H1 (cell line): ENCODE results near the gene MYO5B. TPM values are rescaled to one million over a fixed set of nuclear protein-coding genes. Genes with fewer than 3 reads are reported as not detected.

Experiments used
- CTCF ChIA-PET: fragments of 300-600 bp; sonication (Branson Sonifier 250); formaldehyde crosslinking; loops from one replicate; lab custom pipeline; 2021; ENCODE audit not compliant: partially characterized antibody; lab: Charles Lee
- POLR2A ChIA-PET: fragments of 300-600 bp; sonication (Branson Sonifier 250); formaldehyde crosslinking; loops from one replicate; lab custom pipeline; 2021; ENCODE audit warnings: inconsistent platforms; ENCODE audit not compliant: partially characterized antibody; lab: Charles Lee
- DNase-seq, 2 experiments: peaks; one replicate each; pipeline versions ENCODE4 v3.0.0 to v3.0.0-alpha.2; 2010 to 2022; ENCODE audit warnings: low spot score in 2 of 2, low read depth in 1 of 2, mixed read lengths in 1 of 2
- FAIRE-seq: peaks from 2 replicates; lab custom pipeline; 2011; peaks lifted over from hg19 to GRCh38; lab: Jason Lieb, UNC
- H2AFZ ChIP-seq: 2 replicates; pipeline ENCODE4 v1.8.1; 2012; ENCODE audit warnings: low read length, inconsistent platforms
- H2AK5ac ChIP-seq: 2 replicates; pipeline ENCODE4 v1.6.1; 2013; ENCODE audit warnings: low read depth, low read length
- H2BK120ac ChIP-seq: replicated peaks from 2 replicates; pipeline ENCODE3; 2013; ENCODE audit warnings: low read depth, low read length, inconsistent platforms
- H2BK12ac ChIP-seq: 2 replicates; pipeline ENCODE4 v1.6.1; 2013; ENCODE audit warnings: low read depth, low read length
- H2BK15ac ChIP-seq: 2 replicates; pipeline ENCODE4 v1.6.1; 2013; ENCODE audit warnings: low read length
- H2BK20ac ChIP-seq: 2 replicates; pipeline ENCODE4 v1.6.1; 2013; ENCODE audit warnings: low read length
- H2BK5ac ChIP-seq: 2 replicates; pipeline ENCODE4 v1.6.1; 2013; ENCODE audit warnings: low read depth, low read length
- H3K14ac ChIP-seq: 2 replicates; pipeline ENCODE4 v1.6.1; 2013; ENCODE audit warnings: inconsistent platforms; ENCODE audit not compliant: insufficient read length
- H3K18ac ChIP-seq: 2 replicates; pipeline ENCODE4 v1.6.1; 2013; ENCODE audit warnings: low read length; ENCODE audit errors: extremely low read depth
- H3K23ac ChIP-seq: 2 replicates; pipeline ENCODE4 v1.6.1; 2013; ENCODE audit warnings: inconsistent platforms; ENCODE audit not compliant: insufficient read length
- H3K23me2 ChIP-seq: 2 replicates; pipeline ENCODE4 v1.6.1; 2013; ENCODE audit warnings: low read depth, low read length
- H3K27ac ChIP-seq: 2 replicates; pipeline ENCODE4 v1.6.1; 2011; ENCODE audit warnings: low read depth, low read length, inconsistent platforms
- H3K27me3 ChIP-seq, 4 experiments: replicated peaks in 1 of 4; 1 replicate in 1 of 4; 2 replicates in 3 of 4; pipeline versions ENCODE4 v1.6.1 to v1.8.1; 2011 to 2013; ENCODE audit warnings: low read length in 3 of 4, mild to moderate bottlenecking in 3 of 4, inconsistent platforms in 2 of 4, mixed read lengths in 2 of 4, moderate library complexity in 1 of 4; ENCODE audit not compliant: control insufficient read depth in 3 of 4, insufficient read depth in 3 of 4; ENCODE audit errors: extremely low read depth in 1 of 4
- H3K36me3 ChIP-seq, 4 experiments: 2 replicates each; pipeline versions ENCODE4 v1.6.1 to v1.8.1; 2011 to 2013; ENCODE audit warnings: mild to moderate bottlenecking in 4 of 4, low read length in 3 of 4, moderate library complexity in 2 of 4, control low read depth in 1 of 4, inconsistent platforms in 1 of 4; ENCODE audit not compliant: insufficient read depth in 4 of 4, control insufficient read depth in 2 of 4
- H3K4ac ChIP-seq: replicated peaks from 2 replicates; pipeline ENCODE3; 2013; ENCODE audit warnings: low read length, low read depth, mixed read lengths, inconsistent platforms; ENCODE audit not compliant: insufficient read length
- H3K4me1 ChIP-seq, 4 experiments: replicated peaks in 1 of 4; 1 replicate in 1 of 4; 2 replicates in 3 of 4; pipeline versions ENCODE4 v1.6.1 to v1.8.1; 2011 to 2013; ENCODE audit warnings: low read length in 3 of 4, inconsistent platforms in 2 of 4, mixed read lengths in 1 of 4; ENCODE audit not compliant: insufficient read depth in 4 of 4, control insufficient read depth in 3 of 4
- H3K4me2 ChIP-seq, 2 experiments: 2 replicates each; pipeline versions ENCODE4 v1.6.1 to v1.8.1; 2011 to 2013; ENCODE audit warnings: low read depth in 2 of 2, low read length in 2 of 2, control low read depth in 1 of 2, inconsistent platforms in 1 of 2, mild to moderate bottlenecking in 1 of 2; ENCODE audit not compliant: insufficient read depth in 1 of 2
- H3K4me3 ChIP-seq, 4 experiments: fragments of 200-600, 300-600 bp in 1 of 4; sonication (generic), shearing (Covaris generic), sonication (Bioruptor Twin) in 1 of 4; 2 replicates each; pipeline versions ENCODE4 v1.5.1 to v1.8.1; 2011 to 2016; ENCODE audit warnings: low read length in 4 of 4, low read depth in 3 of 4, control low read depth in 2 of 4, inconsistent platforms in 2 of 4, mild to moderate bottlenecking in 2 of 4, mixed read lengths in 1 of 4, moderate library complexity in 1 of 4; ENCODE audit not compliant: insufficient read depth in 2 of 4; ENCODE audit errors: extremely low read depth in 1 of 4
- H3K56ac ChIP-seq: replicated peaks from 2 replicates; pipeline ENCODE3; 2013; ENCODE audit warnings: low read depth, mild to moderate bottlenecking, mixed read lengths, low read length, inconsistent platforms; ENCODE audit not compliant: insufficient read length
- H3K79me1 ChIP-seq: 2 replicates; pipeline ENCODE4 v1.6.1; 2013; ENCODE audit warnings: low read depth, low read length, control low read depth
- H3K79me2 ChIP-seq, 2 experiments: 2 replicates each; pipeline versions ENCODE4 v1.6.1 to v1.8.1; 2012 to 2013; ENCODE audit warnings: low read length in 2 of 2, mild to moderate bottlenecking in 2 of 2, inconsistent platforms in 1 of 2; ENCODE audit not compliant: insufficient read depth in 2 of 2, control insufficient read depth in 1 of 2
- H3K9ac ChIP-seq, 4 experiments: replicated peaks in 1 of 4; 1 replicate in 1 of 4; 2 replicates in 3 of 4; pipeline versions ENCODE4 v1.6.1 to v1.8.1; 2011 to 2013; ENCODE audit warnings: low read depth in 3 of 4, low read length in 3 of 4, control low read depth in 2 of 4, mild to moderate bottlenecking in 2 of 4, moderate library complexity in 2 of 4, inconsistent platforms in 1 of 4; ENCODE audit errors: extremely low read depth in 1 of 4
- H3K9me3 ChIP-seq, 2 experiments: 2 replicates each; pipeline versions ENCODE4 v1.6.1 to v1.8.1; 2012 to 2013; ENCODE audit warnings: mild to moderate bottlenecking in 2 of 2, moderate library complexity in 2 of 2, control low read depth in 1 of 2, inconsistent platforms in 1 of 2, low read depth in 1 of 2, low read length in 1 of 2, mixed read lengths in 1 of 2; ENCODE audit not compliant: insufficient read depth in 2 of 2
- H4K20me1 ChIP-seq, 2 experiments: replicated peaks in 1 of 2; 2 replicates each; pipeline versions ENCODE3 to v1.8.1; 2011 to 2013; ENCODE audit warnings: inconsistent platforms in 2 of 2, low read length in 2 of 2, mild to moderate bottlenecking in 1 of 2; ENCODE audit not compliant: insufficient read depth in 2 of 2, control insufficient read depth in 1 of 2
- H4K5ac ChIP-seq: 2 replicates; pipeline ENCODE4 v1.6.1; 2013; ENCODE audit warnings: low read length, low read depth, mixed read lengths, inconsistent platforms; ENCODE audit not compliant: insufficient read length
- H4K8ac ChIP-seq: 2 replicates; pipeline ENCODE4 v1.8.0; 2013; ENCODE audit warnings: mild to moderate bottlenecking, moderate library complexity, low read length, inconsistent platforms; ENCODE audit not compliant: insufficient read depth; ENCODE audit errors: extremely low read depth
- H4K91ac ChIP-seq: replicated peaks from 2 replicates; pipeline ENCODE3; 2013; ENCODE audit warnings: low read length, mixed read lengths, inconsistent platforms; ENCODE audit not compliant: insufficient read length
- CHD1 ChIP-seq: IDR thresholded peaks from 2 replicates; pipeline ENCODE4 v1.6.1; 2012; ENCODE audit warnings: low read depth, low read length, improper control_type of control experiment
- JUND ChIP-seq: IDR thresholded peaks from 2 replicates; pipeline ENCODE4 v1.6.1; 2011; ENCODE audit warnings: mild to moderate bottlenecking, improper control_type of control experiment, low read length
- MAFK ChIP-seq: IDR thresholded peaks from 2 replicates; pipeline ENCODE4 v1.6.1; 2012; ENCODE audit warnings: low read depth, mild to moderate bottlenecking, improper control_type of control experiment, low read length
- MAX ChIP-seq: IDR thresholded peaks from 2 replicates; pipeline ENCODE4 v1.6.1; 2012; ENCODE audit warnings: inconsistent platforms
- RFX5 ChIP-seq: IDR thresholded peaks from 2 replicates; pipeline ENCODE4 v1.6.1; 2011; ENCODE audit warnings: low read depth, low read length, improper control_type of control experiment, borderline replicate concordance
- SIN3A ChIP-seq, 2 experiments: IDR thresholded peaks in 1 of 2; conservative IDR thresholded peaks in 1 of 2; 2 replicates each; pipeline ENCODE4 v1.6.1; 2011 to 2012; ENCODE audit warnings: low read length in 2 of 2, improper control_type of control experiment in 1 of 2, low read depth in 1 of 2, mild to moderate bottlenecking in 1 of 2
- SIRT6 ChIP-seq: IDR thresholded peaks from one replicate; pipeline ENCODE4 v1.7.1; 2012; ENCODE audit warnings: low read length, inconsistent platforms
- SIX5 ChIP-seq: IDR thresholded peaks from 2 replicates; pipeline ENCODE4 v1.6.1; 2011; ENCODE audit warnings: mild to moderate bottlenecking, low read depth, low read length
- SP4 ChIP-seq: IDR thresholded peaks from 2 replicates; pipeline ENCODE4 v1.6.1; 2012; ENCODE audit warnings: low read length, inconsistent platforms
- TAF7 ChIP-seq: optimal IDR thresholded peaks from 2 replicates; pipeline ENCODE3; 2011; ENCODE audit warnings: low read depth, mild to moderate bottlenecking, inconsistent platforms, low read length, moderate library complexity, borderline replicate concordance
- ZNF274 ChIP-seq: IDR thresholded peaks from 2 replicates; pipeline ENCODE4 v1.7.0; 2012; ENCODE audit warnings: low read length, borderline replicate concordance; ENCODE audit errors: extremely low read depth
- WGBS, 2 experiments: shearing (Covaris generic) in 1 of 2; methylation state at CpG; one replicate each; pipeline versions ENCODE4 v1.1.6 to v1.1.7; 2013 to 2015; ENCODE audit warnings: low lambda C conversion rate in 2 of 2, mixed read lengths in 2 of 2, inconsistent platforms in 1 of 2, low coverage in 1 of 2, missing lambda C conversion rate in 1 of 2; ENCODE audit not compliant: insufficient replicate concordance in 2 of 2, insufficient coverage in 1 of 2, insufficient read length in 1 of 2; ENCODE audit errors: extremely low coverage in 1 of 2, missing lambda C conversion rate in 1 of 2; 5-methylcytosine and 5-hydroxymethylcytosine counted together
- polyA plus RNA-seq, 7 experiments: library from polyadenylated mRNA; depleted of rRNA in 3 of 7; stranded (reverse) in 5 of 7; unstranded in 2 of 7; fragments of >200 nt in 5 of 7; fragments of 200-250 nt in 2 of 7; gene quantifications; 1 replicate in 5 of 7; 2 replicates in 1 of 7; 4 replicates in 1 of 7; pipeline versions ENCODE4 v1.2.1 to v1.2.3, GENCODE V29; 2011 to 2013; ENCODE audit warnings: missing spikeins in 2 of 7, mixed read lengths in 2 of 7
- total RNA-seq: library from RNA; stranded (reverse); fragmentation: NEBNext Ultra II Directional; extraction: Animal tissue kit (Norgen Biotek cat#: 25700); gene quantifications from 2 replicates; pipeline ENCODE4 v1.2.1, GENCODE V29; 2021

MYO5B gene
- total and polyA plus RNA-seq, 2 of the 8 experiments (the other 6 are each of a cell fraction or from before 2014, with no cell fraction given) = 6.4 to 7.7 TPM

DNA sequence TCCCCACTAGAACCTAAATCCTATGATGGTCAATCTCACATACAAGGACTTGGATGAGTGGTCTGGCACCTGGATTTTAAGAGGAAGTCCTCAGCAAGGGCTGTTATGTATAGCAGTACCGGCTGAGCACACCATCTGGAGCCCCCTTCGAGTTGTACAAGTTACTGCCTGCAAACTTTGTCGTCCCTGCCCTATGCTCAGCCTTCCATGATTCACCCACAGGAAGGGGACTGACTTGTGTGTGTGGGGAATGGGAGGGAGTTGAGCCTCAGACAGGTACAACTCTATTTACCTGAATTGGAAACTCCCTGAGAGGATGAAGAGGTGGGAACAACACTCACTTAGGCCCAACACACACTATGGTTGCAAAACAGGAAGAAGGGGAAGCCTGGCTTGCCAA lies 186.6 kb downstream of the MYO5B start:
- no peaks in the 10 kb centered on the region; a peak in 1 of 7 replicates for H3K4me1 ChIP-seq
- no peaks in the 10 kb centered on the region for H3K36me3 ChIP-seq
- no peaks in the 10 kb centered on the region for H4K20me1 ChIP-seq
- no peak overlapping the region for H3K27ac ChIP-seq
- no peak overlapping the region for H4K8ac ChIP-seq
- FAIRE-seq = no peak
- H3K23me2 ChIP-seq = no peaks in the 10 kb centered on the region
- H3K9me3 ChIP-seq = no peaks in the 10 kb centered on the region; a peak in 1 of 4 replicates
- H3K27me3 ChIP-seq = no peaks in the 10 kb centered on the region
- no peak overlapping the region for H3K14ac ChIP-seq
- H2BK120ac ChIP-seq = no peak overlapping the region
- H3K9ac ChIP-seq = no peak overlapping the region
- ChIA-PET POLR2A (no interaction called here), CTCF (no interaction called here)
- H2BK15ac ChIP-seq = no peak overlapping the region
- no peak overlapping the region for H3K23ac ChIP-seq
- WGBS, 2 experiments = 76% methylated on average over 3 of the region's 3 CpGs; no CpG with 5 or more reads in 1 of the 2 experiments
- H2BK5ac ChIP-seq = no peak overlapping the region
- H3K18ac ChIP-seq = no peak overlapping the region
- H2BK20ac ChIP-seq = no peak overlapping the region
- no peak overlapping the region for H4K5ac ChIP-seq
- no peak for DNase-seq
- no peak overlapping the region for H3K4me3 ChIP-seq
- no peak for TF ChIP-seq CHD1
- no peak for TF ChIP-seq SIX5
- no peak for TF ChIP-seq JUND
- no peak for TF ChIP-seq SP4
- TF ChIP-seq MAX = no peak
- TF ChIP-seq SIRT6 = no peak
- no peak for TF ChIP-seq RFX5
- TF ChIP-seq ZNF274 = no peak
- TF ChIP-seq SIN3A (conservative IDR thresholded peaks at IDR 0.05 in 1 of 2, IDR thresholded peaks at IDR 0.05 in 1 of 2; ENCODE audit: low read depth in 1 of 2, low read length in 2 of 2) = no peak
- TF ChIP-seq MAFK = no peak
- TF ChIP-seq TAF7 = no peak
- no peak overlapping the region for H3K4me2 ChIP-seq
- no peak overlapping the region for H2AFZ ChIP-seq
- no peak overlapping the region for H4K91ac ChIP-seq
- no peak overlapping the region for H2BK12ac ChIP-seq
- no peaks in the 10 kb centered on the region for H3K79me2 ChIP-seq
- H2AK5ac ChIP-seq = no peak overlapping the region
- H3K4ac ChIP-seq = no peak overlapping the region
- H3K79me1 ChIP-seq = no peaks in the 10 kb centered on the region; the same call in 1 of the 2 replicates
- no peak overlapping the region for H3K56ac ChIP-seq
